Mesodermal cell (in vitro differentiated cells): ENCODE measurements around the gene RPGRIP1L.

ENCODE experiments used
- H3K27ac ChIP-seq: 2 replicates; pipeline ENCODE4 v1.7.0; 2013; ENCODE audit warnings: mild to moderate bottlenecking, low read depth, low read length, moderate library complexity; ENCODE audit not compliant: severe bottlenecking
- H3K36me3 ChIP-seq: 2 replicates; pipeline ENCODE4 v1.7.1; 2013; ENCODE audit warnings: mild to moderate bottlenecking, low read length, moderate library complexity; ENCODE audit not compliant: control insufficient read depth, insufficient read depth
- H3K4me1 ChIP-seq: one replicate; pipeline ENCODE4 v1.7.1; 2013; ENCODE audit warnings: mild to moderate bottlenecking, low read length; ENCODE audit not compliant: insufficient read depth, control insufficient read depth, poor library complexity, severe bottlenecking
- H3K4me3 ChIP-seq: 2 replicates; pipeline ENCODE4 v1.7.0; 2013; ENCODE audit warnings: low read length, control low read depth, mild to moderate bottlenecking; ENCODE audit not compliant: insufficient read depth, poor library complexity, severe bottlenecking; ENCODE audit errors: extremely low read depth
- H3K9me3 ChIP-seq: 2 replicates; pipeline ENCODE4 v1.7.1; 2013; ENCODE audit warnings: mild to moderate bottlenecking, low read length, moderate library complexity; ENCODE audit not compliant: control insufficient read depth
- WGBS, 2 experiments: methylation state at CpG; one replicate each; pipeline ENCODE4 v1.1.5; 2013; ENCODE audit warnings: missing lambda C conversion rate in 2 of 2; ENCODE audit not compliant: insufficient coverage in 2 of 2; 5-methylcytosine and 5-hydroxymethylcytosine counted together

Gene RPGRIP1L

GRCh38 chr16:53583401-53583800, 120.3 kb downstream of the RPGRIP1L start:
- Histone ChIP-seq H3K9me3 (no peaks in the 10 kb centered on the region), H3K4me1 (no peaks in the 10 kb centered on the region), H3K4me3 (no peak overlapping the region), H3K27ac (no peak overlapping the region), H3K36me3 (no peaks in the 10 kb centered on the region)
- 80 to 100% methylated on average over 1 of the region's 2 CpGs for WGBS, 2 experiments

GRCh38 chr16:53581784-53582183, 121.9 kb downstream of the RPGRIP1L start:
- Histone ChIP-seq H3K9me3 (no peaks in the 10 kb centered on the region), H3K27ac (no peak overlapping the region), H3K4me1 (no peaks in the 10 kb centered on the region), H3K36me3 (no peaks in the 10 kb centered on the region), H3K4me3 (no peak overlapping the region)
- 92% methylated on average over 2 of the region's 2 CpGs; no CpG with 5 or more reads in 1 of the 2 experiments for WGBS, 2 experiments

- no peak overlapping the region for H3K4me3 ChIP-seq
- H3K4me1 ChIP-seq, result no peaks in the 10 kb centered on the region
- WGBS, 2 experiments, result 83 to 91% methylated on average over 9 to 10 of the region's 12 CpGs
- H3K36me3 ChIP-seq, result no peaks in the 10 kb centered on the region
- H3K9me3 ChIP-seq, result no peaks in the 10 kb centered on the region
- no peak overlapping the region for H3K27ac ChIP-seq
Measured at GRCh38 chr16:53580038-53580802, 123.4 kb downstream of the RPGRIP1L start.

GRCh38 chr16:53576904-53577303, 126.8 kb downstream of the RPGRIP1L start:
- Histone ChIP-seq H3K4me1 (no peaks in the 10 kb centered on the region), H3K27ac (no peak overlapping the region), H3K36me3 (no peaks in the 10 kb centered on the region), H3K4me3 (no peak overlapping the region), H3K9me3 (no peaks in the 10 kb centered on the region)
- 90 to 92% methylated on average over 4 to 5 of the region's 5 CpGs for WGBS, 2 experiments

GRCh38 chr16:53576210-53576609, 127.4 kb downstream of the RPGRIP1L start:
- Histone ChIP-seq H3K4me3 (no peak overlapping the region), H3K36me3 (no peaks in the 10 kb centered on the region), H3K4me1 (no peaks in the 10 kb centered on the region), H3K9me3 (peaks cover 6% of the 10 kb centered on the region), H3K27ac (no peak overlapping the region)
- WGBS, 2 experiments, result 82 to 92% methylated on average over 3 to 4 of the region's 4 CpGs

GRCh38 chr16:53571763-53572162, 131.9 kb downstream of the RPGRIP1L start:
- no peak overlapping the region for H3K4me3 ChIP-seq
- H3K36me3 ChIP-seq, result no peaks in the 10 kb centered on the region

GRCh38 chr16:53566552-53567245, 137.0 kb downstream of the RPGRIP1L start:
- WGBS, 2 experiments, result 64 to 66% methylated on average over 3 to 4 of the region's 5 CpGs
- Histone ChIP-seq H3K4me3 (no peak overlapping the region), H3K27ac (no peak overlapping the region), H3K36me3 (no peaks in the 10 kb centered on the region), H3K9me3 (peaks cover 7% of the 10 kb centered on the region), H3K4me1 (no peaks in the 10 kb centered on the region)

More at GRCh38 chr16:53571763-53572162, 131.9 kb downstream of the RPGRIP1L start:
- Histone ChIP-seq H3K9me3 (peaks cover 8% of the 10 kb centered on the region), H3K27ac (no peak overlapping the region), H3K4me1 (no peaks in the 10 kb centered on the region)

GRCh38 chr16:53565296-53565863, 138.3 kb downstream of the RPGRIP1L start:
- Histone ChIP-seq H3K36me3 (no peaks in the 10 kb centered on the region), H3K4me1 (no peaks in the 10 kb centered on the region), H3K4me3 (no peak overlapping the region), H3K27ac (no peak overlapping the region), H3K9me3 (no peaks in the 10 kb centered on the region)
- 75 to 91% methylated on average over 4 to 6 of the region's 8 CpGs for WGBS, 2 experiments

- H3K9me3 ChIP-seq, result no peaks in the 10 kb centered on the region
- H3K4me1 ChIP-seq, result no peaks in the 10 kb centered on the region
- 69 to 81% methylated on average over 2 of the region's 4 CpGs for WGBS, 2 experiments
- no peak overlapping the region for H3K4me3 ChIP-seq
- H3K36me3 ChIP-seq, result no peaks in the 10 kb centered on the region
- H3K27ac ChIP-seq, result no peak overlapping the region
Measured at GRCh38 chr16:53563426-53563825, 140.2 kb downstream of the RPGRIP1L start.

- H3K4me1 ChIP-seq, result no peaks in the 10 kb centered on the region
- H3K36me3 ChIP-seq, result no peaks in the 10 kb centered on the region
- no peak overlapping the region for H3K27ac ChIP-seq
- no peaks in the 10 kb centered on the region for H3K9me3 ChIP-seq
- 67 to 69% methylated on average over 5 of the region's 5 CpGs for WGBS, 2 experiments
- no peak overlapping the region for H3K4me3 ChIP-seq
Measured at GRCh38 chr16:53561101-53561888, 142.4 kb downstream of the RPGRIP1L start.
